Loucy (cell line): ENCODE data around the gene ATRIP.

Experiments
- H2AFZ ChIP-seq: fragments of 200-600 bp; sonication (generic); 2 replicates; pipeline ENCODE4 v1.6.0; 2016; ENCODE audit warnings: antibody characterized with exemption, mild to moderate bottlenecking, low read length, moderate library complexity
- H3F3A ChIP-seq: fragments of 200-600 bp; 2 replicates; pipeline ENCODE4 v1.6.0; 2016; ENCODE audit warnings: antibody characterized with exemption, low read depth, mild to moderate bottlenecking
- H3K27me3 ChIP-seq: fragments of 200-600 bp; sonication (generic); 2 replicates; pipeline ENCODE4 v1.6.1; 2014; ENCODE audit warnings: low read length, mild to moderate bottlenecking; ENCODE audit not compliant: insufficient read depth, poor library complexity, severe bottlenecking
- H3K36me3 ChIP-seq: fragments of 200-600 bp; sonication (generic); 2 replicates; pipeline ENCODE4 v1.6.1; 2016; ENCODE audit warnings: low read length; ENCODE audit not compliant: insufficient read depth
- H3K4me1 ChIP-seq: fragments of 200-600 bp; sonication (generic); 2 replicates; pipeline ENCODE4 v1.5.1; 2014; ENCODE audit warnings: low read length, mild to moderate bottlenecking; ENCODE audit not compliant: insufficient read depth, poor library complexity, severe bottlenecking
- H3K4me2 ChIP-seq: fragments of 200-600 bp; sonication (generic); 2 replicates; pipeline ENCODE4 v1.6.0; 2014; ENCODE audit warnings: antibody characterized with exemption, low read length, low read depth, mild to moderate bottlenecking; ENCODE audit not compliant: poor library complexity, severe bottlenecking
- H3K4me3 ChIP-seq: fragments of 200-600 bp; sonication (generic); 2 replicates; pipeline ENCODE4 v1.5.1; 2014; ENCODE audit warnings: low read length, mild to moderate bottlenecking, mixed read lengths; ENCODE audit not compliant: poor library complexity, severe bottlenecking
- H3K79me2 ChIP-seq: fragments of 200-600 bp; sonication (generic); 2 replicates; pipeline ENCODE4 v1.6.1; 2014; ENCODE audit warnings: low read length; ENCODE audit not compliant: insufficient read depth
- H3K9ac ChIP-seq: fragments of 200-600 bp; sonication (generic); 2 replicates; pipeline ENCODE4 v1.6.0; 2014; ENCODE audit warnings: mild to moderate bottlenecking, low read depth, low read length, moderate library complexity; ENCODE audit not compliant: poor library complexity, severe bottlenecking
- H3K9me2 ChIP-seq: fragments of 200-600 bp; sonication (generic); replicated peaks from 2 replicates; pipeline ENCODE4 v1.6.1; 2016; ENCODE audit warnings: low read depth, low read length, mixed read lengths
- H3K9me3 ChIP-seq: fragments of 200-600 bp; sonication (generic); 2 replicates; pipeline ENCODE4 v1.6.1; 2014; ENCODE audit warnings: mild to moderate bottlenecking, antibody characterized with exemption, low read length, low read depth; ENCODE audit not compliant: insufficient read depth
- H4K20me1 ChIP-seq: fragments of 200-600 bp; sonication (generic); 2 replicates; pipeline ENCODE4 v1.6.0; 2014; ENCODE audit warnings: antibody characterized with exemption, low read length, mild to moderate bottlenecking; ENCODE audit not compliant: insufficient read depth, poor library complexity, severe bottlenecking
- EZH2phosphoT487 ChIP-seq: fragments of 200-600 bp; IDR thresholded peaks from 2 replicates; pipeline ENCODE4 v1.6.1; 2018; ENCODE audit warnings: antibody characterized with exemption, mild to moderate bottlenecking, moderate library complexity, borderline replicate concordance
- TF ChIP-seq, protein P1 (sequence below): fragments of 200-600 bp; sonication (generic); conservative IDR thresholded peaks from 2 replicates; pipeline ENCODE4 v1.5.1; 2014; ENCODE audit warnings: mild to moderate bottlenecking, antibody characterized with exemption, low read length

The ATRIP gene

DNA sequence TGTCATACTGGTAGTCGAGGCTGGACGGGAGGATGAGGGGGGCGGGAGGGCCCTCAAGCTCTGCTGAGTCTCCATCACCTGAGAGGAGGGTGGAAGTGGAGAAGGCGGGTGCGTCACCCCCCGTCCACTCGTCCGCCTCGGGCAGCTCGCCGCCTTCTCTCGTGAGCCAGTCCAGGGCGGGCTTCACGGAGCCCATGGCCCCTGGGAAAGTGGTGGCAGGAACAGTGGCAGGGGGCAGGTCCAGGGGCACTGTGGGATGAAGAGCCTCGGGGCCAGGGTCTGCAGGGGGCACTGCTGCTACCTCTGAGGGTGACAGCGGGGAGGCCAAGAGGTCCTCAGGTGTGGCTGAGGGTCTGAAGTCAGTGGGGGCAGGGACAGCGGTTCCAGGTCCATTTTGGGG lies 26.9 kb upstream of the ATRIP start:
- Histone ChIP-seq H4K20me1 (peaks cover 12% of the 10 kb centered on the region), H3K4me1 (no peaks in the 10 kb centered on the region), H3K9me3 (no peaks in the 10 kb centered on the region), H3K9me2 (no peaks in the 10 kb centered on the region), H3K4me3 (no peak overlapping the region), H2AFZ (no peak overlapping the region), H3K36me3 (peaks cover 49% of the 10 kb centered on the region; the same call in 1 of the 2 replicates), H3F3A (no peaks in the 10 kb centered on the region), H3K27me3 (no peaks in the 10 kb centered on the region), H3K9ac (no peak overlapping the region), H3K4me2 (no peak overlapping the region), H3K79me2 (peaks cover 30% of the 10 kb centered on the region; the same call in 1 of the 2 replicates)
- TF ChIP-seq, protein P1, sequence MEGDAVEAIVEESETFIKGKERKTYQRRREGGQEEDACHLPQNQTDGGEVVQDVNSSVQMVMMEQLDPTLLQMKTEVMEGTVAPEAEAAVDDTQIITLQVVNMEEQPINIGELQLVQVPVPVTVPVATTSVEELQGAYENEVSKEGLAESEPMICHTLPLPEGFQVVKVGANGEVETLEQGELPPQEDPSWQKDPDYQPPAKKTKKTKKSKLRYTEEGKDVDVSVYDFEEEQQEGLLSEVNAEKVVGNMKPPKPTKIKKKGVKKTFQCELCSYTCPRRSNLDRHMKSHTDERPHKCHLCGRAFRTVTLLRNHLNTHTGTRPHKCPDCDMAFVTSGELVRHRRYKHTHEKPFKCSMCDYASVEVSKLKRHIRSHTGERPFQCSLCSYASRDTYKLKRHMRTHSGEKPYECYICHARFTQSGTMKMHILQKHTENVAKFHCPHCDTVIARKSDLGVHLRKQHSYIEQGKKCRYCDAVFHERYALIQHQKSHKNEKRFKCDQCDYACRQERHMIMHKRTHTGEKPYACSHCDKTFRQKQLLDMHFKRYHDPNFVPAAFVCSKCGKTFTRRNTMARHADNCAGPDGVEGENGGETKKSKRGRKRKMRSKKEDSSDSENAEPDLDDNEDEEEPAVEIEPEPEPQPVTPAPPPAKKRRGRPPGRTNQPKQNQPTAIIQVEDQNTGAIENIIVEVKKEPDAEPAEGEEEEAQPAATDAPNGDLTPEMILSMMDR, result no peak
- no peak for TF ChIP-seq EZH2phosphoT487

DNA sequence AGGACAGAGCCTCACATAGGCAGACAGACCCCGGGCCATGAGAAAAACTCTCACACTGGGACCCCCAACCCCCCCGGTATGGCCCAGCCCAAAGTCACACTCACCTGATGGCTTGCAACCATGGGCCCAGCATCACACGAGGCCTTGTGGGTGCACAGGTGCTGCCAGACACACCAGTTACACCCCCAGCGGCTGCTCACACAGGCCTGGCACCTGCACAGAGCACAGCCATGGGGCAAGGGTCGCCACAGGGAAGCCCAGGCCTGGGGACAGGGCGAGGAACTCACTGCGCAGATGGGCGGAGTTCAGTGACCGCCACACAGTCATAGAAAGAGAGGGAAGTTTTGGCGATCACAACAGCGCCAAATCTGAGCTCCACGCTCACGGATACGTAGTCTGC lies 26.0 kb upstream of the ATRIP start:
- Histone ChIP-seq H3K4me1 (peaks cover 9% of the 10 kb centered on the region), H2AFZ (no peak overlapping the region), H3K4me2 (no peak overlapping the region), H3K9ac (no peak overlapping the region), H3K27me3 (no peaks in the 10 kb centered on the region), H3F3A (no peaks in the 10 kb centered on the region), H3K36me3 (peaks cover 39% of the 10 kb centered on the region; the same call in 1 of the 2 replicates), H3K79me2 (peaks cover 40% of the 10 kb centered on the region), H3K9me3 (no peaks in the 10 kb centered on the region), H3K9me2 (no peaks in the 10 kb centered on the region), H3K4me3 (no peak overlapping the region), H4K20me1 (peaks cover 12% of the 10 kb centered on the region)
- no peak for TF ChIP-seq EZH2phosphoT487
- TF ChIP-seq, protein P1, result no peak

DNA sequence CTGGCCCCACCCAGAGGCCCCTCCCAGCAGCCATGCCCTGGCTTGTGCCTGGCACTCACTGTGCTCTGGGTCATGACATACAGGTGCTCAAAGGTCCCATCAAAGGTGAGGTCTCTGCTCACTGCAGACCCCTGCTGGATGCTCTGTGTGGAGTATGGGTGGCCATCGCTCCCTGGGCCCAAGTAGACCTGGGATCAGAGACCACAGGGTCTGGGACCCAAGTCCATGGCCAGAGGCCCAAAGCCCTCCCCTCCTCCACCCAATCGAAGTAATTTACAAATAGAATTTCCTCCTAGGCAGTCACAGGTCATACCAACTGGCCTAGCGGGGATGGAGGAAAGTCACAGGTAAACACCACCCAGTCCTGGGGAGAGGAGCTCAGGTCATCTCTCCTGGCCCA lies 24.3 kb upstream of the ATRIP start:
- H3K36me3 ChIP-seq, result peaks cover 30% of the 10 kb centered on the region; the same call in 1 of the 2 replicates
- H3K4me2 ChIP-seq, result no peak overlapping the region
- H2AFZ ChIP-seq, result no peak overlapping the region
- no peak overlapping the region for H3K9ac ChIP-seq
- peaks cover 25% of the 10 kb centered on the region for H3K4me1 ChIP-seq
- no peaks in the 10 kb centered on the region for H3F3A ChIP-seq
- no peaks in the 10 kb centered on the region for H3K9me2 ChIP-seq
- H3K27me3 ChIP-seq, result no peaks in the 10 kb centered on the region
- H3K9me3 ChIP-seq, result no peaks in the 10 kb centered on the region
- H4K20me1 ChIP-seq, result peaks cover 21% of the 10 kb centered on the region
- H3K4me3 ChIP-seq, result no peak overlapping the region
- no peak for TF ChIP-seq EZH2phosphoT487
- TF ChIP-seq, protein P1, result 0 out of 2 replicates have a peak, but pooled peaks have one; percentile 23
- H3K79me2 ChIP-seq, result peaks cover 57% of the 10 kb centered on the region
